Endothelial cell of umbilical vein (primary cell): ENCODE results near the gene IGF2R. TPM values are rescaled to one million over a fixed set of nuclear protein-coding genes. Genes with fewer than 3 reads are reported as not detected.

Experiments used
- BruUV-seq: library from RNA; stranded (reverse); fragments of 400-500 nt; replicated peaks from 2 replicates; lab custom pipeline; 2021; lab: Mats Ljungman, UMichigan
- CTCF ChIA-PET: fragments of 300-600, 350-600 bp; sonication (Branson Sonifier 250); formaldehyde crosslinking; loops from one replicate; lab custom pipeline; 2021; ENCODE audit warnings: antibody characterized with exemption, inconsistent platforms; lab: Charles Lee
- POLR2A ChIA-PET: fragments of 300-600, 350-600 bp; sonication (Branson Sonifier 250); formaldehyde crosslinking; loops from one replicate; lab custom pipeline; 2021; ENCODE audit warnings: antibody characterized with exemption, inconsistent platforms; lab: Charles Lee
- DNase-seq: peaks from one replicate; pipeline ENCODE4 v3.0.0-alpha.2; 2011; ENCODE audit warnings: low read depth, low spot score
- FAIRE-seq: peaks from 2 replicates; lab custom pipeline; 2011; peaks lifted over from hg19 to GRCh38; lab: Jason Lieb, UNC
- H2AFZ ChIP-seq: 2 replicates; pipeline ENCODE4 v1.6.0; 2012; ENCODE audit warnings: low read depth, low read length, control low read depth, inconsistent platforms
- H3K27ac ChIP-seq: 2 replicates; pipeline ENCODE4 v1.5.1; 2011; ENCODE audit warnings: low read depth, mild to moderate bottlenecking, control low read depth, low read length, moderate library complexity; ENCODE audit not compliant: insufficient read depth
- H3K27me3 ChIP-seq, 2 experiments: 2 replicates each; pipeline versions ENCODE4 v1.6.0 to v1.6.1; 2011; ENCODE audit warnings: low read length in 2 of 2, mixed read lengths in 1 of 2; ENCODE audit not compliant: control insufficient read depth in 2 of 2, insufficient read depth in 2 of 2
- H3K36me3 ChIP-seq, 2 experiments: 2 replicates in 1 of 2; 3 replicates in 1 of 2; pipeline ENCODE4 v1.5.1; 2011; ENCODE audit warnings: low read length in 2 of 2, mild to moderate bottlenecking in 1 of 2, moderate library complexity in 1 of 2; ENCODE audit not compliant: control insufficient read depth in 2 of 2, insufficient read depth in 2 of 2; ENCODE audit errors: extremely low read depth in 1 of 2
- H3K4me1 ChIP-seq: 3 replicates; pipeline ENCODE4 v1.5.1; 2011; ENCODE audit warnings: mild to moderate bottlenecking, low read length; ENCODE audit not compliant: control insufficient read depth, insufficient read depth; ENCODE audit errors: extremely low read depth
- H3K4me2 ChIP-seq: 2 replicates; pipeline ENCODE4 v1.6.1; 2011; ENCODE audit warnings: low read length, control low read depth, mixed read lengths; ENCODE audit not compliant: insufficient read depth
- H3K4me3 ChIP-seq, 3 experiments: fragments of 200-600 bp in 1 of 3; sonication (generic), shearing (Covaris generic) in 1 of 3; replicated peaks in 1 of 3; 2 replicates each; pipeline ENCODE4 v1.5.1; 2011 to 2016; ENCODE audit warnings: control low read depth in 3 of 3, low read length in 3 of 3, mild to moderate bottlenecking in 2 of 3, inconsistent platforms in 1 of 3, low read depth in 1 of 3, moderate library complexity in 1 of 3; ENCODE audit not compliant: insufficient read depth in 1 of 3
- H3K79me2 ChIP-seq: 2 replicates; pipeline ENCODE4 v1.6.0; 2012; ENCODE audit warnings: low read length, inconsistent platforms; ENCODE audit not compliant: control insufficient read depth, insufficient read depth
- H3K9ac ChIP-seq: replicated peaks from 2 replicates; pipeline ENCODE3; 2011; ENCODE audit warnings: low read length, control low read depth; ENCODE audit not compliant: insufficient read depth; ENCODE audit errors: extremely low read depth
- H3K9me1 ChIP-seq: replicated peaks from 3 replicates; pipeline ENCODE4 v1.6.0; 2011; ENCODE audit warnings: mild to moderate bottlenecking, low read length; ENCODE audit not compliant: control insufficient read depth, insufficient read depth; ENCODE audit errors: extremely low read depth
- H3K9me3 ChIP-seq: replicated peaks from 2 replicates; pipeline ENCODE4 v1.5.1; 2012; ENCODE audit warnings: low read length, inconsistent platforms; ENCODE audit not compliant: control insufficient read depth, insufficient read depth
- H4K20me1 ChIP-seq: replicated peaks from 2 replicates; pipeline ENCODE3; 2011; ENCODE audit warnings: mild to moderate bottlenecking, low read length; ENCODE audit not compliant: control insufficient read depth, insufficient read depth; ENCODE audit errors: extremely low read depth
- EZH2 ChIP-seq: IDR thresholded peaks from 2 replicates; pipeline ENCODE4 v1.6.1; 2012; ENCODE audit warnings: borderline replicate concordance, low read depth, mild to moderate bottlenecking, moderate library complexity, low read length, inconsistent platforms; ENCODE audit not compliant: severe bottlenecking
- FOS ChIP-seq: IDR thresholded peaks from 2 replicates; pipeline ENCODE4 v1.6.1; 2011; ENCODE audit warnings: mild to moderate bottlenecking, low read length, moderate library complexity, borderline replicate concordance; ENCODE audit not compliant: insufficient read depth
- MYC ChIP-seq: IDR thresholded peaks from one replicate; pipeline ENCODE4 v1.6.1; 2011; ENCODE audit warnings: mild to moderate bottlenecking, low read depth, low read length
- POLR2A ChIP-seq: IDR thresholded peaks from 2 replicates; pipeline ENCODE4 v1.6.1; 2012; ENCODE audit warnings: low read depth, mild to moderate bottlenecking, control low read depth, low read length
- dilution Hi-C: fragments of 300-500 bp; cut with MboI; formaldehyde crosslinking; loops from one replicate; pipeline ENCODE4 v1.15.0; 2019; ENCODE audit warnings: low sequenced_read_pairs; ENCODE audit not compliant: extremely low pct_ligation_motif_present
- intact Hi-C: fragments of 100-400 bp; cut with micrococcal nuclease; formaldehyde crosslinking; loops from one replicate; pipeline ENCODE4 v1.10.0; 2022
- polyA plus RNA-seq, 4 experiments: library from polyadenylated mRNA; depleted of rRNA in 3 of 4; stranded (reverse) in 3 of 4; unstranded in 1 of 4; fragments of >200 nt; gene quantifications; 2 replicates each; pipeline versions ENCODE4 v1.2.1 to v1.2.3, GENCODE V29; 2011 to 2012; ENCODE audit warnings: missing spikeins in 1 of 4
- total RNA-seq: library from RNA; stranded (reverse); gene quantifications from 2 replicates; pipeline ENCODE4 v1.2.3, GENCODE V29; 2021
- TF ChIP-seq, protein P1 (sequence below), 2 donors: IDR thresholded peaks; 1 replicate in 1 of 2; 2 replicates in 1 of 2; pipeline ENCODE4 v1.5.1; 2011; ENCODE audit warnings: low read length in 2 of 2, mild to moderate bottlenecking in 2 of 2, moderate library complexity in 2 of 2, control low read depth in 1 of 2, inconsistent platforms in 1 of 2, low read depth in 1 of 2; ENCODE audit not compliant: insufficient read depth in 1 of 2; ENCODE audit errors: extremely low read depth in 1 of 2
- TF ChIP-seq, protein P2 (sequence below): IDR thresholded peaks from 2 replicates; pipeline ENCODE4 v1.6.1; 2011; ENCODE audit not compliant: insufficient read depth, insufficient read length

Gene IGF2R
- total and polyA plus RNA-seq, 2 donors (not counting 3 experiments of a cell fraction or from before 2014, with no cell fraction given): 16.3 to 60.2 TPM

DNA sequence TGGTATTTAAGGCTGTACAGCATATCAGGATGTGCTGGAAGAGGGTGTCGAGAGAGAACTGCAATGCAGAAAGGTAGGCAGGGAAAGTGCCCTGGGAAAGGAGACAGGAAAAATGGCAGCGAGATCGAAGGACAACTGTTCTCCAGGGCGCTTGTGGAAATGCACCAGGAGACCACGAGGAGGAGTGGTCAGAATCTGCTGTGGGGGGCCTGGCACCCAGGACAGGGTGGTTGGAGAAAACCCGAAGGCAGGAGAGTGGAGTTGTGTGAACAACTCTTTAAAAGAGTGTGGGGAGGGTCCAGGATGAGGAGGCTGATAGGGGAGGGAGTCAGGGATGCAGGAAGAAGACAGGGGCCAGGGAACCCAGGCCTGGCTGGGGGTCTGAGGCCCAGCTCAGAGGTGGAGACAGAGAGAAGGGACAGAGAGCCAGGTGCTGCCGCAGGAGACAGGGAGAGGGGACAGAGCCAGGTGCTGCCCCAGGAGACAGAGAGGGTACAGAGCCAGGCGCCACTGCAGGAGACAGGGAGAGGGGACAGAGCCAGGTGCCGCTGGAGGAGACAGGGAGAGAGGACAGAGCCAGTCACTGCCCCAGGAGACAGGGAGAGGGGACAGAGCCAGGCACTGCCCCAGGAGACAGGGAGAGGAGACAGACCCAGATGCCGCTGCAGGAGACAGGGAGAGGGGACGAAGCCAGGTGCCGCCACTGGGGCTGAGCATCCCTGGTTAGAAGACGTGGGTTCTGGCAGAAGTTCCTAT lies 162.0 kb downstream of the IGF2R start:
- FAIRE-seq (no peak), DNase-seq (no peak)
- ChIA-PET POLR2A (no interaction called here), CTCF (no interaction called here)
- dilution Hi-C loops: no loop called here
- no TSS peak for BruUV-seq
- intact Hi-C loops: no loop called here
- Histone ChIP-seq H3K4me2 (no peak overlapping the region), H4K20me1 (no peaks in the 10 kb centered on the region), H3K27ac (no peak overlapping the region), H3K79me2 (no peaks in the 10 kb centered on the region), H3K27me3 (no peaks in the 10 kb centered on the region), H3K9me3 (no peaks in the 10 kb centered on the region), H3K4me3 (no peak overlapping the region), H3K4me1 (no peaks in the 10 kb centered on the region), H3K36me3 (no peaks in the 10 kb centered on the region), H3K9me1 (no peaks in the 10 kb centered on the region), H3K9ac (no peak overlapping the region), H2AFZ (no peak overlapping the region)
- TF ChIP-seq, protein P1, sequence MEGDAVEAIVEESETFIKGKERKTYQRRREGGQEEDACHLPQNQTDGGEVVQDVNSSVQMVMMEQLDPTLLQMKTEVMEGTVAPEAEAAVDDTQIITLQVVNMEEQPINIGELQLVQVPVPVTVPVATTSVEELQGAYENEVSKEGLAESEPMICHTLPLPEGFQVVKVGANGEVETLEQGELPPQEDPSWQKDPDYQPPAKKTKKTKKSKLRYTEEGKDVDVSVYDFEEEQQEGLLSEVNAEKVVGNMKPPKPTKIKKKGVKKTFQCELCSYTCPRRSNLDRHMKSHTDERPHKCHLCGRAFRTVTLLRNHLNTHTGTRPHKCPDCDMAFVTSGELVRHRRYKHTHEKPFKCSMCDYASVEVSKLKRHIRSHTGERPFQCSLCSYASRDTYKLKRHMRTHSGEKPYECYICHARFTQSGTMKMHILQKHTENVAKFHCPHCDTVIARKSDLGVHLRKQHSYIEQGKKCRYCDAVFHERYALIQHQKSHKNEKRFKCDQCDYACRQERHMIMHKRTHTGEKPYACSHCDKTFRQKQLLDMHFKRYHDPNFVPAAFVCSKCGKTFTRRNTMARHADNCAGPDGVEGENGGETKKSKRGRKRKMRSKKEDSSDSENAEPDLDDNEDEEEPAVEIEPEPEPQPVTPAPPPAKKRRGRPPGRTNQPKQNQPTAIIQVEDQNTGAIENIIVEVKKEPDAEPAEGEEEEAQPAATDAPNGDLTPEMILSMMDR (IDR thresholded peaks at IDR 0.05; ENCODE audit: extremely low read depth in 1 of 2, insufficient read depth in 1 of 2, low read depth in 1 of 2, low read length in 2 of 2): no peak
- TF ChIP-seq EZH2 (no peak), POLR2A (no peak), MYC (no peak), FOS (no peak)
- TF ChIP-seq, protein P2, sequence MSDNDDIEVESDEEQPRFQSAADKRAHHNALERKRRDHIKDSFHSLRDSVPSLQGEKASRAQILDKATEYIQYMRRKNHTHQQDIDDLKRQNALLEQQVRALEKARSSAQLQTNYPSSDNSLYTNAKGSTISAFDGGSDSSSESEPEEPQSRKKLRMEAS: no peak
